Hepatocyte (in vitro differentiated cells): ENCODE measurements around the gene CHID1.

ENCODE experiments used
- CTCF ChIP-seq: fragments of 200-600 bp; sonication (generic); IDR thresholded peaks from 2 replicates; pipeline ENCODE4 v1.5.1; 2016; ENCODE audit warnings: antibody characterized with exemption, mild to moderate bottlenecking; ENCODE audit not compliant: poor library complexity
- EZH2 ChIP-seq: fragments of 200-600 bp; sonication (generic); IDR thresholded peaks from 2 replicates; pipeline ENCODE4 v1.6.1; 2016; ENCODE audit warnings: antibody characterized with exemption, mild to moderate bottlenecking, borderline replicate concordance

GRCh38 chr11:843818-844692, 66.6 kb downstream of the CHID1 start:
- no peak for TF ChIP-seq CTCF
- no peak for TF ChIP-seq EZH2
